HG03520 (cell line): ENCODE data around the gene STX19.
A peak's percentile ranks its signal among the peaks of the same experiment; 100 is the strongest.
"Not testable (repeated sequence)": the region's sequence is repeated elsewhere in the genome, so short reads cannot be mapped to it uniquely, and the experiment has no call there.

Experiments
- ATAC-seq: cut with Tn5 transposase; IDR thresholded peaks from one replicate; pipeline ENCODE4 v1.9.1; 2021; ENCODE audit warnings: mild to moderate bottlenecking, moderate library complexity; ENCODE audit not compliant: unreplicated experiment

Gene STX19

GRCh38 chr3:93981649-93982048 lies 46.7 kb downstream of the STX19 start:
- ATAC-seq = no peak

- ATAC-seq = peak; percentile 100
Observed at GRCh38 chr3:93979850-93980676, 48.3 kb downstream of the STX19 start, which contains the start of gene ARL13B. Gene ARL13B, plus strand, starts transcription at chr3:93980155. Its CDS starts 269 bp downstream, at chr3:93980424.

GRCh38 chr3:93973131-93974126 lies 55.0 kb downstream of the STX19 start, which contains the start of gene PROS1:
Gene PROS1, minus strand, starts transcription at chr3:93973896. Its CDS starts 147 bp downstream, at chr3:93973749.
- ATAC-seq = peak; percentile 84

GRCh38 chr3:93969997-93970396 lies 58.4 kb downstream of the STX19 start:
- no peak for ATAC-seq

- no peak for ATAC-seq
Observed at GRCh38 chr3:93969443-93969842, 59.0 kb downstream of the STX19 start.

- not testable (repeated sequence) for ATAC-seq
Observed at GRCh38 chr3:93965106-93965505, 63.3 kb downstream of the STX19 start.
